ENCODE data around the gene PFAS.

PFAS gene

GRCh38 chr17:8222630-8223355 lies 26.3 kb upstream of the PFAS start:
- H3K4me3 ChIP-seq (ENCODE audit: low read depth, low read length), result peak overlapping the region; percentile 76
- in situ Hi-C loops (cut with HindIII; ENCODE audit: low sequenced_read_pairs), result no loop called here
- DNase-seq (ENCODE audit: low read depth), result peak; percentile 85
- no peak for TF ChIP-seq CTCF (IDR thresholded peaks at IDR 0.05; ENCODE audit: low read depth, low read length, missing control alignments)

DNA sequence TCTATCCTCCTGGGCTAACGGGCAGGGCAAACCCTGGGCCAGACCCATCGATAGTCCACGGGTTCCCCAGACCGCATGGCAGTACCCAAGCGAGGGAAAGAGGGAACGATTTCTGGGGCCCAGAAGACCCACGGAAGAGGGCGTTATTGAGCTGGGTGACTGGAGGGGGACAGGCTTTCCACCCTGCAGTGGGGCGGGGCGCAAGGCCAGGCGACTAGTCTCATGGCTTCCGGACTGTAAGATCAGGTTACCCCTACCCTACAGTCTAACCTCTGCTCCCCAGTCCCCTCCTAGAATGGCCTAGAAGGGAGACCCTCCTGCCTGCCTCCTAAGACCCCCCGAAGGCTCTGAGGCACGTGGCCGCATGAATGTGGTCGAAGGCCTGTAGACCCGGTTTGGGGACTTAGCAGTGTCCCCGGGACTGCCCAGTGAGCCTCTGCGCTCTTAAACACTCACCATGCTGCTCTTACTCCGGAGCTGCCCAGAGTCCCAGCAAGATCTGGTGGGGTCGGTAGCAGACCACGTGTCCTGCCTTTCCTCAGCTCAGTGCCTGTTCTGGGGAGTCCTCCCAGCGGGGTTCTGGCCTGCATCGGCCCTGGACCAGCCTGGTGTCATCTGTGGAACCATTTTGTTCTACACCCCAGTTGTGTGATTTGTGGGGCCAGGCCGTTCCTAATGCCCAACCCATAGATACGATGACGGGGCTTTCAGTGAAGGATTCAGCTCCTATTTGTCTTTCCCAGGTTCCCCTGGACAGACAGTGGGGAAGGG lies 25.5 kb upstream of the PFAS start:
- in situ Hi-C loops (cut with HindIII; ENCODE audit: low sequenced_read_pairs), result no loop called here
- no peak for DNase-seq (ENCODE audit: low read depth)
- peak; percentile 23 for TF ChIP-seq CTCF (IDR thresholded peaks at IDR 0.05; ENCODE audit: low read depth, low read length, missing control alignments)
- peak overlapping the region; percentile 76 for H3K4me3 ChIP-seq (ENCODE audit: low read depth, low read length)

DNA sequence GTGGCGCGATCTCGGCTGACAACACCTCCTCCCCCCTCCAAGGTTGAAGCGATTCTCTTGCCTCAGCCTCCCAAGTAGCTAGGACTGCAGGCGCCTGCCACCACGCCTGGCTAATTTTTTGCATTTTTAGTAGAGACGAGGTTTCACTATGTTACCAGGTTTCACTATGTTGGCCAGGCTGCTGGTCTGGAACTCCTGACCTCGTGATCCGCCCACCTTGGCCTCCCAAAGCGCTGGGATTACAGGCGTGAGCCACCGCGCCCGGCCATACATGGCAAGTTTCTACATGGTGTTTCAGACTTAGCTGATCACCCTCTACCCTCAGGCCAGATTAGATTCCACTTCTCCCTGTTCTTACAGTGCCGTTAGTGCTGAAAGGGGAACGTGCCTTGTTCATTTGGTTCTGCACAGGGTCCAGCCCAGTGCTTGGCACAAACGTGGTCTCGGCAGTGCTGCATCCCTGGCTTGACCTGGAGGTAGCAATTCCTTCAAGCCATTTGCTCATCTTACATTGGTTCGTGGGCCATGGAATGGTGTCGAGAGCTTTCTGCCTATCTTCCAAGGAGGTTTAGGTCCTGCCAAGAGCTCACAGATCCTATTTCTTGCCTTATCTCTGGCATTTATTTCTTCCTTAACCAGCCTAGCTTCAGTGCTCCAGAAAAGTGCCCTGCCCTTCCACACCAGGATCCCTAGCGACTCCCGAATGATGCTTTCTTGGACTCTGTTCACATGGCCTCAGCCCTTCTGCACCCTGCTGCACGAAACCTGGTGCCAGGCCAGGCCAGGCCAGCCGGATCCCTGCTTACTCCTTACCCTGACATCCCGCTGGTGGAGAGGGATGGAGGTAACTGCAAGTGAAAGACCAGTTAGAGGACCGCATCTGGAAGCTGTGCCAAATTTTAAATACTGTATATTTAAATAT lies 23.9 kb upstream of the PFAS start:
- no peak overlapping the region for H3K4me3 ChIP-seq (ENCODE audit: low read depth, low read length)
- no peak for TF ChIP-seq CTCF (IDR thresholded peaks at IDR 0.05; ENCODE audit: low read depth, low read length, missing control alignments)
- DNase-seq (ENCODE audit: low read depth), result no peak
- in situ Hi-C loops (cut with HindIII; ENCODE audit: low sequenced_read_pairs), result no loop called here

- in situ Hi-C loops (cut with HindIII; ENCODE audit: low sequenced_read_pairs), result no loop called here
- no peak for TF ChIP-seq CTCF (IDR thresholded peaks at IDR 0.05; ENCODE audit: low read depth, low read length, missing control alignments)
- peak overlapping the region; percentile 42 for H3K4me3 ChIP-seq (ENCODE audit: low read depth, low read length)
- no peak for DNase-seq (ENCODE audit: low read depth)
Observed at GRCh38 chr17:8225813-8226535, 23.1 kb upstream of the PFAS start.

DNA sequence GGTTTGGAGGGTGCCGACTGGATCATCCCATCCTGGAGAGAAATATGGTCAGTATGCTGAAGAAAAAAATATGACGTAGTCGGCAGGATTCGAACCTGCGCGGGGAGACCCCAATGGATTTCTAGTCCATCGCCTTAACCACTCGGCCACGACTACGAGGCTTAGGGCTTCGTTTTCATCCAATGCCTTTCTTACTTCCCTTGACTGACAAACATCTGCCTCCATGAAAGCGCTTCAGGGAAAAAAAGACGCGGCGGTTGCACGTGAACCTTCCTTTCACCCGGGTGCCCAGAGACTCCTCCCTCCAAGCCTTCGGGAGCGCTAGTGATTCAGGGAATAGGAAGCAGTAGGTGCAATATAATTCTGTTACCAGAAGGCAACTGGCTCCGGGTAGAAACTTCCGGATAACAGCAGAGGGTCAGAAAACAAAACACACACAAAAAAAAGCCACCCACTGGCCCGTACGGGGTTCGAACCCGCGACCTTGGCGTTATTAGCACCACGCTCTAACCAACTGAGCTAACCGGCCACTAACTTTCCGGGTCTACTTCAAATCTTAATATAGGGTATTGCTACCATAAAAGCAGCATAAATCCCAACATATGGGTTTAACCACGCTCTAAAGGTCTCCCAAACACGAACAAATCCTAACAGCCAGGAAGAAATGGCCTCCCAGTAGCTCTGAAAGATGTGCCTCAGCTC lies 22.4 kb upstream of the PFAS start:
- in situ Hi-C loops (cut with HindIII; ENCODE audit: low sequenced_read_pairs), result no loop called here
- H3K4me3 ChIP-seq (ENCODE audit: low read depth, low read length), result peak overlapping the region; percentile 42
- DNase-seq (ENCODE audit: low read depth), result peak; percentile 79
- no peak for TF ChIP-seq CTCF (IDR thresholded peaks at IDR 0.05; ENCODE audit: low read depth, low read length, missing control alignments)
